TTC549 (cell line): ENCODE measurements around the gene EML1.

Experiments
- FAIRE-seq: peaks from 2 replicates; lab custom pipeline; 2012; peaks lifted over from hg19 to GRCh38; lab: Jason Lieb, UNC

EML1 gene

DNA sequence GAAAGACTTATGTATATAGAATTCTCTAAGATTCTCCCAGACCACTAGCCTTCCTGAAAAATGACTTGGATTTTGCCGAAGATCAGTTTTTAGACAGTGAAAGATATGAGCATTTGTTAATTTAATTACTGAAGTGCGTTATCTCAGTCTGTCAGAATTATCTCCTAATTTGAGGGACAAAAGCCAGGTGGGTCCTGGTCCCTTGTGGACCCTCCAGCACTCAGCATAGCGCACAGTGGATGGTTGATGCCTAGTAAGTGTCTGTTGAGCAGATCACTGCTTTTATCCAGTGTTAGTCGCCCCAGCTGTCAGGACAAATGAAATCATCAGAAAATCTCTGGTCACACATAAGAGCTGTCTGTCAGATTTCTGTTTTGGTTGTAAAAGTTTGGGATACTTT, 80.4 kb downstream of the EML1 start:
- FAIRE-seq: no peak

DNA sequence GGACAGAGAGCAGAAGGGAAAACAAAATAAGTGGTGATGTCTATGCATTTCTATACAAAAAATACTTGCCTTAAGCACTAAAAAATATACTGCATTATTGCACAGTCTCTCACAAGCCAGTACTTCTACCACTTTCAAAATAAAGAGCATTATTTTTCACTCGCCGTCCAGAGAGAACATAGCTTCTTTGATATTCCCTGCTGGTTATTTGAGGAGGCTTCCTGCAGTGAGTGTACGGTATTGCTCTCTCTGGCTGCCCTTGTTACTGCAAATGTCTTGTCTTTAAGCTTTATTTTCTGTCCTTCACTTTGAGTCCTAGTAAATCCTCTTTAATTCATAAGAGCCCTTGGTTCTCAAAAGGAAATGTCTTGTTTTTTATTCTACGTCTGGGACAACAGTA, 81.1 kb downstream of the EML1 start:
- no peak for FAIRE-seq

DNA sequence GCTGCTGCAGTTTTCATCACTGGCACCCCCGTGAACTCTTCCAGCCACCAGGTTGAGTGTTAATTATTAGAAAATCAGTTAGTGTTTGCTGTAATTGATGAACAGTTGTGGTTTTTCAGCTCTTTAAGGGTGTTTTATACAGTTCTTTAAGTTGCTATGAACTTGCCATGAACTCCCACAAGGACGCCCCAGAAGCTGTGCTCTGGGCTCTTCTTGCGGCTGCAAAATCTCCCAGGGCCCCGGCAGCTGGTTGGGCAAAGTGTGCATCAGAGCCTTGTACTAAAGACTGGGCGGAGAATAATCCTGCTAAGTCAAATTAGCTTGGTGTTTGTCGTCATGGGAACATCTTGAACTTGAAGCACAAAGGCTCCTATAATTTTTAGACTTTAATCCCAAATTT, 82.2 kb downstream of the EML1 start:
- FAIRE-seq: no peak

DNA sequence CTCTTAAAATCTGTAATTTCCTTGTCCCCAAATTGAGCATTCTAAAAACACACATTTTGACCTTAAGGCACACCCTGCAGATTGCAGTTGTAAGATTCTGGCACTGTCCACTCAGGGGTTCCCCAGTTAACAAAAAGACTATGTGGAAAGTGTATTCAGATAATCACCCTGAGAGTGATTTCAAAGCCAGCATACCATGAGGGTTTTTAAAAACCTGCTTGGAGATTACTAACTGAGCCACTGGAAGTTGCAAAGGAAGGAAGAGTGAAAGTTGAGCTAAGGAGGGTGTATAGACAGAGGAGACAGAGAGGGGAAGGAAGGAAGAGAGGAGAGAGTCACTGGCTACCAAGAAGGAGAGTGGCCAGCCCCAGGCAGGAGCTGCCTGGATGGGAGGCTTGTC, 82.6 kb downstream of the EML1 start:
- FAIRE-seq: no peak

DNA sequence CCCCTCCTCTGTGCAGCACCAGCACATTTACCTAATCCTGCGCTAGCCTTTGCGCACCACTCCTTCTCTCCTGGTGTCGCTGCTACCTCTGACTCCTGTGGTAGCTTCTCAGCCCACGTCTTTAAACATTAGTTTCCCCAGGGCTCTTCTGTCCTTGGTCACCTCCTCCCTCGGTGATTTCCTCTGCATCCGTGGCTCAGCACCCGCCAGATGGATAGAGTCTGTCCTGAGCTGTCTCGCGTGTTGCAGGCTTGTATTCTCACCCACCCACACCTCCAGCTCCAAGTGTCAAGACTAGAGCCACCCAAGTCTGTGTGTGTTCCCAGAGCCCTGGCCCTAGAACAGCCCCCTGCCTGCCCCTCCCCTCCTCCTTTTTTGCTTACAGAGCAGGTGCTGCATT, 83.2 kb downstream of the EML1 start:
- no peak for FAIRE-seq

DNA sequence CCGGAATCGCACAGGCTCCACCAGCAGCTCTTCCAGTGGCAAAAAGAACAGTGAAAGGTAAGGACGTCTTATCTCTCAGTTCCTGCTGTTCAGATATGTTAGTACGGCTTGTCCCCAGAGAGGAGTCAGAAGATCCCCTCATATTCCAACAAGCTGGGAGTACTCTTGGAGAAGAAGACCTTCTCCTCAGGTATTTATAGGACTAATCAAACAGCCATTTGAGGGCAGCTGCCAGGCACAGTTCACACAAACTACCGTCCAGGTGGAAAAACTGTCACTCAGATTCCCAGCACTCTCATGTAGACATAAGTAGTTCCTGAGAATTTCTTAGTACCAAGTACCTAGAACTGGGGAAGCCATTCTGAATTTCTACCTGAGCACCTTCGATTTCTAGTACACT, 85.3 kb downstream of the EML1 start:
- FAIRE-seq: no peak

DNA sequence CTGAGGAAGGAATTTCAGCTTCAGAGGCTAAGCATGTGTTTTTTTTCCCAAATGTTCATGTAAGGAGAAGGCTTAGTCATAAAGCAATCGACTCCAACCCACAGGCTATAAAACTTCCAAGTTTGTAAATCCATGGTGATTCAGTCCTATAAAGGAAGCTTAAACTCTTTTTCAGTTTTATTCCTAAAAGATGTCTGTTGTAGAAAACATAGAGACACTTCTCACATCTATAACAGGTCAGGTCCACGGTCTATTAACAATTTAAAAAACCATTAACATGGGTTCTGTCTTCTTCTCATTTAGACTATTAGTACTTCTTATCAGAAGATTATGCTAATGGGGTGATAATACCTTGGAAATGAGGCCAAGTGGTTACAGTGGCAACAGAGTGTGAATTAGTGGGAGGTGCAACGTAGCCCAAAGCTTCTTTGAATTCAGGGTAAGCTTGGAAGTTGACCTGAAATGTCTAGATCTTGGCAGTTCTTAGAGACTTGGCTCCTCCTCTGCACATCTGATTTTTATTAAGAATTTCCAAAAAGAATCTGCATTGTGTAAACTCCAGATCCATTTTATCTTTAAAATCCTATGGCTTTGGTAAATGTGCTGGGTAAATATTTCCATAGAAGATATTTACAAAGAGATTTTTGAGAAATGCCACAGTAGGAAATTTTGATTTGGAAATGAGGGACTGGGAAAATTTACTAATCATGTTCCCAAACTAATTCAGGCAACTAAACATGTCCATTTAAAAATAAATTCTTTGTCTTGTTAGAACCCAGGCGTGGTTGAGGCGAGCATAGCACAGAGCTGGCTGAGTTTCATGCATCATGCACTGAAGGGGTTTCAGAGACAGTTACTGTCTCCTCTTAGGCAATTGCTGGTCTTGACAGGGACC, 86.4 kb downstream of the EML1 start:
- FAIRE-seq: no peak

DNA sequence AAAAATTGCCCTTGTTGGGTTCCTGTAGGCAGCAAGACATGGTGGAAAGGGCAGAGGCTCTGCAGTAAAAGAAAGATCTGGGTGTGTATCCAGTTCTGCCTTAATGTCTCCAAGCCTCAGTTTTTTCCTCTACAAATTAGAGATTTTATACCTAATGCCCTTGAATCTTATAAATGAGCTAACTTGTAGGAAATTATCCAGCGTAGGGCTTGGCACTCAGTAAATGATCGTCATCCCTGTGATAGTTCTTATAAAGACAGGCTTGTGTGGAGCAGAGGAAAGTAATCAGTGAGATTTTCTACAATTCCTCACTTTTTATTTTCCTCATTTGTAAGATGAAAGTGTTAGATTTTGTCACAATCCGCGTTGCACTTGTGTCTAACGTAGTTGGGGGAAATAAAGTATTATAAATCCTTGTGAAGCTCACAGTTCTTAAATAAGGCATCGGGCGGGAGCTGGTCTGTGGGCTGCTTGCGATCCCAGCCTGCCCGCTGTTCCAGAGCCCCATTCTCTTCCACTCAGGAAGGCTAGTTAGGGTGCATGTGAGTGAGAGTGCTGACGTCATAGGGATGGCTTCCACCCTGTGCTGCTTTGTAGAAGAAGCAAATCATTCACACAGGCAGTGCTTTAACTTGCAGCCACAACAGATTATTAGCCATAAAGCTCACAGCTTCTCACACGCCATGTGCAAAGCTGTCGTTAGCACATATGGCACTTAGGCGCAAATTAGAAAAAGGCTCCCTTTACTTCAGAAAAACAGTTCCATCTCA, 87.6 kb downstream of the EML1 start:
- FAIRE-seq: no peak

DNA sequence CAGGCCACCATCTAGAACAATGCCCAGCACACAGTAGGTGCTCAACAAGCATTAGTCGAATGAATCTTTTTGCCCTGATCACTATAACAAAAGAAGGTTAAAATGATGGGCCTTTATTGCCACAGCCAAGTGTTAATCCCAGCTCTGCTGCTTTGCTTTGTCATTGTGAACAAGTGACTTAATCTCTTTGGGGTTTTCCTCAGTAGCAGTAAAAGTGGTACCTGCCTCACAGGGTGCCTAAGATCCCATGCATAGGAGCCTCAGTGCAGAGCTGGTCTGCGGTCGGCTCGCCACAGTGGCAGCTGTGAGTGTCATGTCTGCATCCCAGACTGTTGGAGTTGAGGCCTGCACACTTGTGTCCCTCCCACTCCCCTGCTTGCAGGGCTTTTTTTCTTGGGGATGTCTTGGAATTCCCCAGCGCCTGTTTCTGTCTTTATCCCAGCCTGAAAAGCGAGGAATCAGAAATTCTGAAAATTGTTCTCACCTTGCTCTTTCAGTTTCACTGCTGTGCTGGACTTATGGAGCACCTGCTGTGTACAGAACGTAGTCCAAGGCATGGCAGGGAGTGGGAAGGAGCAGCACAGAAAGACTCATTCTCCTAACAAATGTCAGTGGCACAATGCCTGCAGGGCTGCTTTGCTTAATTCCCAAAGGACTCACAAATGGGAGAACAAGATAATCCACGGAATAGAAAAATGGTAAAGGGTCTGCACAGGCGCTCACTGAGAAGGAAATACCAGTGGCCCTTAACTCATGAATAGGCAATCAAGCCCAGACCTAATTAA, 90.8 kb downstream of the EML1 start:
- no peak for FAIRE-seq

DNA sequence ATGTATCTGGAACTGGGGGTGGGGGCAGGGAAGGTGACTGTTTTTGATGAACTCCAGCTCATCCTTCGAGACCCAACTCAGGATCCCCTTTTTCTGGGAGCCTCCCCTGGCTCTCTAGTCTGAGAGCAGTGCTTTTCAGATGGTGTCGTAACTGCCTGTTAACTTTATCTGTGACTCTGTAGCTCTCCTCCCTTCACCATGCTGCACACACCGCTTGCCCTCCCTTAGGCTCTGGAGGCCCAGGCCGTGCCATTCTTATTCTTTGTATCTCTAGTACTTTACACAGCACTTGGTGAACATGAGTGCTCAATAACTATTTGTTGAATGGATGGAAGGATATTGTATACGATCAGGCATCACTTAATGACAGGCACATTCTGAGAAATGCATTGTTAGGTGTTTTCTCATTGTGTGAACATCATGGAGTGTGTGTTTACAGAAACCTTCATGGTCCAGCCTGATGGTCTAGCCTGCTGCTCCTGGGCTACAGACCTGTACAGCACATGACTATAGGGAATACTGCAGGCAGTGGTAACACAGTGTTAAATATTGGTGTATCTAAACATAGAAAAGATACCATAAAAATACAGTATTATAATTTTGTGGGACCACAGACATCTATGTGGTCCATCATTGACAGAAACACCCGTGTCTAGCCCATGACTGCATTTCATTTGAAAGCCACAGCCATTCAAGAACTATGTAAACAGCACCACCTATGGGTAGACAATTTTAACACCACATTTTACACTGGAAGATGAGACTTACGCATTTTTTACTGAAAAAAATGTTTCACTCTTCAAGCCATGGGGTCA, 91.8 kb downstream of the EML1 start:
- FAIRE-seq: peak; percentile 93

DNA sequence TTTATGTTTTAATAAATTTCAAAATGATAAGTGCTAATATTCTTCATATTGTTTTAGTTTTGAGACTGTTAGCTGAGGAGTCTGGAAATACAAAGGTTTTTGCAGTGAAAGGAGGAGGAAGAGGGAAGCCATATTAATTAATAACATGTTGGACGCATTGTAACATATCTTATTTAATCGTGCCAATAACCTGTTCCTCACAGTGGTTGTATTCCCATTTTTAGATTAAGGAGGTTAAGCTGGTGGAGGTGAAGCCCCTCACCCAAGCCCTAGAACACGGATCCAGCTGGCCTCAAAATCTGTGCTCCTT, 92.4 kb downstream of the EML1 start:
- no peak for FAIRE-seq

DNA sequence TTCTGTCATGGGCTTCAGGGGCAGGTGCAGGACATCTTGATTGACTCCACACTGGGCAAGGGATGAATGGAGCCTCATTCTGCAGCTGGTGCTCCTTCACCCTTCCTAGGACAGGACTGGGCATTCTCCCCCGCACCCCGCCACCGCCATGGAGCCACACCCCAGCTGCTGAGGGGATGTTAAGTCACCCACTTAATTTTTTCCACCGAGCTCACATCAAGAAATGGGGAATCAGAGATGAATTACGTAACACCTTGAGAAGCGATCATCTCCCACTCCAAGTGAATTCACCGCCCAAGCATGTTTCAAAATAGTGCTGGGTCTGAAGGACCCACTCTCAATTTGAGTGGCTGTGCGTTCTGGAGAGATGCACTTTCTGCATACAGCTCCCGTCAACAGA, 94.2 kb downstream of the EML1 start:
- FAIRE-seq: no peak

DNA sequence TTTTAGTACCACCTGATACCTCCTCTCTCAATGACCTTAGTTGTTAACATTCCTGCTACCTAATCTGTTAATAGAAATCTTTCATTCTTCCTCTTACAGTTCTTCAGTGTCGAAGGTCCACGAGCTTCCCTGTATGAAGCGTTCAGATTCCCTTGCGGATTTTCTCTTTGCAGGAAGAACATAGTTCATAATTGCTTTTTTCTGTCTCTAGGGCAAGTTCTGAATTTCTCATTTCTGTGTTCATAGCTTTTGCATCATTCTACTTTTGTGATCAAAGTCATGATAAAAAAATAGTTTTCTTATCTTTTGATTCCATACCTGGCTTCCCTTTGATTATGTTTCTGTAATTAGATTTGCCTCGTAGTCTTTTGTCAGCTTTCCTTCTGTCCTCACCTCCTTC, 94.9 kb downstream of the EML1 start:
- FAIRE-seq: no peak

DNA sequence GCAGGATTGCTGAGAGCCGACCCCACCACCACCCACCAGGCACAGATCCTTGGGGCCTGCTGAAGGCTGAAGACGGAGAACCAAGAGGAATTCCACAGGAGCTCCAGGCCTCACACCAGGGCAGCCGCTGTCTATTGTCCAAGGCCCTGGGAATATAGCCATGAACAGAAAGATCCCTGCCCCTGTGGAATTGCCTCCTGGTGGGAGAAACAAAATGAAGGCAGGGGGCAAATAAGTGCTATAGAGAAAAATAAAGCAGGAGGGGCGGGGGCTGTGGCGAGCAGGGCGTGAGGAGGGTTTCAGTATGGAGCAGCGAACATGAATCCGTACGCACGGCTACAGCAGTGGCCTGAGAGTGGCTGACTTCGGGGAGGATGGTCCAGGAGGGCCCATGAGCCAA, 96.1 kb downstream of the EML1 start:
- FAIRE-seq: no peak

DNA sequence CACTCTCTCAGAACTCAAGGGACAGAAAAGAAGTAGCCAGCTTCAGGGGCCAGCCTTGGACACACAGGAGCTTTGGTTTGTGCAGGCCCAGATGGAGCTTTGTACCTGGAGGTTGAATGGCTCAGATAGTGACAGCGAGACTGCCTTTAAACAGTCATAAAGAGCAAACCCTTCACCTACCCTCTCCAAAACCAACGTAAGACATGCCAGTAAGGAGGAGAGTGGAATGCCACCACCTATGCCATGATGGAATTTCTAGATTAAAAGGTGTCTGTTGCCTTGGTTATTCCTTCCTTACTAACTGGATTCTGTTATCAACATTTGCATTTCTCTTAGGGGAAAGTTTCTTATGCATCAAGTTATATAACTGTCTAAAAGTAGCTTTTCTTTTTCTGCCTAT, 98.1 kb downstream of the EML1 start:
- FAIRE-seq: no peak

DNA sequence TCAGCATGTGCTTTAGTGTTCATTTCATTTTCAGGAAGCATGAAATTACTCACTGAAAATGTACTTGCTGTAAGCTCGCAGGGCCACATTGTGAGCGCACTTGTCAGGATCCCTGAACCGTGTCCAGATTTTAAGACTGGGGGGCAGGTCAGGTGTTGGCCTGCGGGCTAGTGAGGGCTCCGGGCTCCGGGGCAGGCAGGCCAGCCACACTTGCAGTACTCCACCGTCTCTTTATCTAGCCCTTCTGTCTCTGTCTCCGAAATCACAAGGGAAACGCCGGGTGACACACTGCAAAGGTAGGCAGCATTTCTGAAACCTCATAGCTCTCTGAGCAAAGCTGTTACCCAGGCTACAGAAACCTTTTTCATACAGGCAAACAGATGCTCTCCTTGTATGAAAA, 98.7 kb downstream of the EML1 start:
- no peak for FAIRE-seq

DNA sequence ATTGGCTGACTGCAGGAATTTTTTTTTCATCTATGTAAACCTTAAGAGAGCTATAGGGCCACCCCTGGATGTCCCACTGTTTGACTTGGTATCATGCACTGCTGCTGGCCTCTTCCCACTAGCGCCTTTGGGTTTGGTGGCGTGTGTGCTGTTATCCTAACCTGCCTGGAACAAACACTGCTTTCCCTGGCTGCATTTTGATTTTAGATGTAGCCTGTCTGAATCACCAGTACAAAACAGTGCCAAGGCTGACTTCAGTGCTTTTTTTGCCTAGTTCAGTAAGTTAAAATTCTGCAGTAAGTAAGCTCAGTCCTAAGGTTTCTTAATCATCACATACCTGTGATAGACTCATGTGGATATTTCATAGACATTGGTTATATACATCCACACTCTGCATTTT, 99.2 kb downstream of the EML1 start:
- FAIRE-seq: no peak

DNA sequence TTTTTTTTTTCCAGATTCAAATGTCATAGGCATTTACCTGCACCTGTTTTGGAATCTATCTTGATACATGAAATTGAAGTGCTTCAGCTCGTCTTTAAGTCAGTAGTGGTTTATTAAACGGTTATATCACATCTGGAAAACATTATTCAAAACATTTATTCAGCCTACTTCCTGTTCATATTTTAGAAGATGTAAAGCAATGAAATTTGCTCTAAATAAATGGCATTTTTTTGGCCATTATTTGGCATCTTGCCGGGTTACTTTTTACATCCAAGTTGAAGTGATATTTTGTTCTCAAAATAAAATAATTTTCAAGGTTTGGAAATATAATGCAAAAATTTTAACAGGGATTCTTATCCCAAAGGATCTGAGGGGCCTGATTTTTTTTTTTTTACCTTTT, 103.1 kb downstream of the EML1 start:
- FAIRE-seq: no peak

DNA sequence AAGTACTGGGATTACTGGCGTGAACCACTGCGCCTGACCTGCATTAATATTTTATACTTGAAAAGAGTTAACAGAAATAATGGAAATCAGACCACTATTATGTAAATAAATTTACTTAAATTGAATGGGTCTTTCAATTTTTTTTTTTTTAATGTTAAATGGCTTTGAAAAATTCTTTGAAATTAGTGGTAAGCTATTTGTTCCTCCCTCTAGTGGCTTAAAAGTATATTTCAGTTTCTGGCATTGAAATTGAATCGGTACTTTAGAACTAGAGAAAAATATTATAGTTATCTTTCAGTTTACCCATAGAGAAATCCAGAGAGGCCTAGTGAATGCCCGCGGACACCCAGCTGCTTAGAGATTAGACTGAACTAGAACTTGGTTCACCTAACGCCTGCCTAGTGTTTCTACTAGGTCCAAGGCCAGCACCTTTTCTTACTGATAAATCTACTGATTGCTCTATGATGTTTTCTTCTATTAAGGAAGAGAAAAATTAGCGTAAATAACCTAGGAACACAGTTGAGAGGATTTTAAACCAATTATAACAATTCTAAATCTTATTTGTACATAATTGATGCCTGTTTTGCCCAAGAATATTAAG, 106.5 kb downstream of the EML1 start:
- peak; percentile 86 for FAIRE-seq

DNA sequence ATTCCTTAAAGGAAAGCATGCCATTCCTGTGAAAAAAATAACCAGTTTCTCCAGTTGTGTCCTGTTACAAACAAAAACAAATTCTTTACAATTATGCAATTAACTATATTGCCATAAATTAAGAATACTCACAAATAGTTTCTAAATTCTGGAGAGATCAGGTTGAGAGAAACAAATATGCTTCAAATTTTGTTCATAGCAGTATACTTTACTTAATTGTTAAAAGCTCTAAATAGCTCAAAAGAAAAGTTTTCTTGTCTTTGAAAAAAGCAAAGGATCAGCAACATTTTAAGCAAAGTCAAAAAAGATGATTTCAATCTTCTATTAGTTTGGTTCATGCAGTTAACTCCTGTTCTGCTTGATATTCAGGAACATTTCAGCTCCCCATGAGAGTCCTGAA, 109.7 kb downstream of the EML1 start:
- FAIRE-seq: no peak

DNA sequence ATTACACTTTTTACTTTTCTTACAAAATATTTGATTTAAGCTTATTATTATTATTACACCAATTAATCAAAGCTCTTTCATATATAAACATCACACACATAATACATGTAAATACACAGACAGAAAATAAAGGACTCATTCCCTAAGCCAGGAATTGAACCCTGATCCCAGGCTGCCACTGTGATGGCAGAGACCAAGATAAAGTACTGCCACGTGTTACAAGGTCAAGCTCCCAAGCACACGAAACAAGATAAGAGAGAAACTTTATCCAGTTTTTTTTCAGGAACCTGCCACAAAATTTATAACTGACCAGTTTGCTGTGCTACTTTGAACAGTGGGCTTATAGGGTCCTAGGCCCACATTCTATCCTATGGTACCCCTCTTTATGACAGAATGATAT, 111.3 kb downstream of the EML1 start:
- FAIRE-seq: no peak

DNA sequence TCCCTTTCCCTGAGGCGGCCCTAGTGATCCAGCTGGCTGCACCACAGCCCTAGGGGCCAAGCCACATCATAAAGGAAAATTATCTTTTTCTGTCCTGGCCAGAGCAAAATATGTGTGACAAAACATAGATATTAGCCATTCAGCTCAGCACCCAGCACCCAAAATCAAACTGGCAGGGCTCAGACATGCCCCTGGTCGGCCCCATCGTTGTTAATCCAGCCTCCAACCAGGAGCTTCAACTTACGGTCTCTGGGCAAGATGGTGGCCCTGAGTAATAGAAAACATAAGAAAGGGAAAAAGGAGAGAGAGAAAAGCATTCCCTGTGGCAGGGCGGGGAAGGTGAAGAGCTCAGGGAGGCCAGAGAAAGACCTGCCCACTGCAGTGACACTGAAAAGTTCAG, 111.9 kb downstream of the EML1 start:
- FAIRE-seq: no peak
